HepG2 (cell line): ENCODE measurements around the gene ATOSB. TPM values are rescaled to one million over a fixed set of nuclear protein-coding genes. Genes with fewer than 3 reads are reported as not detected.

Experiments
- ATAC-seq: fragments of 200-7000 bp; cut with Tn5 transposase; 3 replicates; pipeline ENCODE4 v1.9.1; 2020; ENCODE audit warnings: mild to moderate bottlenecking, moderate library complexity
- BruUV-seq: library from RNA; stranded (reverse); fragments of 400-500 nt; replicated peaks from 2 replicates; lab custom pipeline; 2021; lab: Mats Ljungman, UMichigan
- CTCF ChIA-PET: fragments of 300-600 bp; formaldehyde crosslinking; extraction: SDS; loops from one replicate; lab custom pipeline; 2021; ENCODE audit warnings: low total read pairs, inconsistent platforms, low intra/inter-chr PET ratio; lab: Yijun Ruan, JAX
- POLR2A ChIA-PET: fragments of 350-600 bp; sonication (Branson Sonifier 250); formaldehyde crosslinking; loops from one replicate; lab custom pipeline; 2020; ENCODE audit warnings: antibody characterized with exemption, inconsistent platforms; lab: Yijun Ruan, JAX
- DNase-seq: peaks from one replicate; pipeline ENCODE4 v3.0.0-alpha.2; 2015; ENCODE audit warnings: low spot score
- FAIRE-seq: peaks from 3 replicates; lab custom pipeline; 2011; peaks lifted over from hg19 to GRCh38; lab: Jason Lieb, UNC
- H2AFZ ChIP-seq: one replicate; pipeline ENCODE4 v1.6.1; 2011; ENCODE audit warnings: low read length, inconsistent platforms
- H3K27ac ChIP-seq: fragments of 300-600 bp; 3 replicates; pipeline ENCODE4 v1.8.0; 2011; ENCODE audit warnings: mixed run types, mild to moderate bottlenecking, mixed read lengths, low read length, inconsistent platforms; ENCODE audit not compliant: insufficient read depth; ENCODE audit errors: extremely low read length
- H3K27me3 ChIP-seq, 2 experiments: fragments of 200-600 bp in 1 of 2; 2 replicates in 1 of 2; 3 replicates in 1 of 2; pipeline versions ENCODE4 v1.6.0 to v1.8.0; 2011; ENCODE audit warnings: low read length in 2 of 2, mild to moderate bottlenecking in 2 of 2, moderate library complexity in 2 of 2, inconsistent platforms in 1 of 2; ENCODE audit not compliant: insufficient read depth in 2 of 2, control insufficient read depth in 1 of 2
- H3K36me3 ChIP-seq, 2 experiments: fragments of 200-600 bp in 1 of 2; replicated peaks in 1 of 2; 2 replicates in 1 of 2; 3 replicates in 1 of 2; pipeline versions ENCODE4 v1.5.1 to v1.8.0; 2011; ENCODE audit warnings: low read length in 2 of 2, inconsistent platforms in 1 of 2; ENCODE audit not compliant: insufficient read depth in 2 of 2, control insufficient read depth in 1 of 2
- H3K4me1 ChIP-seq: 2 replicates; pipeline ENCODE4 v1.5.1; 2012; ENCODE audit warnings: low read length, inconsistent platforms; ENCODE audit not compliant: insufficient read depth
- H3K4me2 ChIP-seq: 2 replicates; pipeline ENCODE4 v1.6.0; 2011; ENCODE audit warnings: low read depth, low read length, inconsistent platforms
- H3K4me3 ChIP-seq, 3 experiments: fragments of 200-600 bp in 1 of 3; sonication (generic), shearing (Covaris generic) in 1 of 3; replicated peaks in 1 of 3; 2 replicates each; pipeline ENCODE4 v1.5.1; 2011 to 2016; ENCODE audit warnings: low read length in 3 of 3, inconsistent platforms in 2 of 3, low read depth in 2 of 3, mild to moderate bottlenecking in 2 of 3, control low read depth in 1 of 3, mixed read lengths in 1 of 3; ENCODE audit not compliant: insufficient read depth in 1 of 3
- H3K79me2 ChIP-seq: one replicate; pipeline ENCODE4 v1.6.1; 2011; ENCODE audit warnings: low read length, inconsistent platforms; ENCODE audit not compliant: insufficient read depth
- H3K9ac ChIP-seq: 2 replicates; pipeline ENCODE4 v1.6.0; 2011; ENCODE audit warnings: mild to moderate bottlenecking, low read depth, low read length, inconsistent platforms; ENCODE audit not compliant: insufficient read depth
- H3K9me3 ChIP-seq: 2 replicates; pipeline ENCODE4 v1.5.1; 2012; ENCODE audit warnings: mild to moderate bottlenecking, low read length
- H4K20me1 ChIP-seq: 2 replicates; pipeline ENCODE4 v1.6.0; 2011; ENCODE audit warnings: inconsistent platforms, mild to moderate bottlenecking, low read length, moderate library complexity; ENCODE audit not compliant: insufficient read depth
- ATF1 ChIP-seq: IDR thresholded peaks from 2 replicates; pipeline ENCODE4 v1.6.1; 2016; ENCODE audit warnings: mild to moderate bottlenecking, control low read depth
- ATRX ChIP-seq: sonication (generic); formaldehyde crosslinking; IDR thresholded peaks from 2 replicates; pipeline ENCODE4 v1.4.0; 2020; ENCODE audit warnings: missing genetic modification reagents, borderline replicate concordance
- EP300 ChIP-seq, 3 experiments: sonication (generic) in 1 of 3; formaldehyde crosslinking in 1 of 3; IDR thresholded peaks; 2 replicates each; pipeline versions ENCODE4 v1.5.1 to v1.6.1; 2011 to 2020; ENCODE audit warnings: low read depth in 2 of 3, low read length in 2 of 3, borderline replicate concordance in 1 of 3, improper control_type of control experiment in 1 of 3, mild to moderate bottlenecking in 1 of 3, missing genetic modification reagents in 1 of 3, moderate library complexity in 1 of 3
- HNF4A ChIP-seq: sonication (generic); formaldehyde crosslinking; IDR thresholded peaks from 2 replicates; pipeline ENCODE4 v1.4.0; 2020; ENCODE audit warnings: missing genetic modification reagents
- JUN ChIP-seq: sonication (generic); formaldehyde crosslinking; IDR thresholded peaks from 2 replicates; pipeline ENCODE4 v1.4.0; 2020; ENCODE audit warnings: mild to moderate bottlenecking, missing genetic modification reagents
- JUNB ChIP-seq: sonication (generic); formaldehyde crosslinking; IDR thresholded peaks from 2 replicates; pipeline ENCODE4 v1.8.0; 2022; ENCODE audit warnings: missing genetic modification reagents, mild to moderate bottlenecking, borderline replicate concordance
- KAT7 ChIP-seq: IDR thresholded peaks from 2 replicates; pipeline ENCODE4 v1.6.1; 2018; ENCODE audit warnings: borderline replicate concordance, missing compliant biosample characterization
- ZNF138 ChIP-seq: sonication (generic); formaldehyde crosslinking; IDR thresholded peaks from 2 replicates; pipeline ENCODE4 v1.5.0; 2020; ENCODE audit warnings: mild to moderate bottlenecking, low read depth, missing genetic modification reagents
- ZNF547 ChIP-seq: sonication (generic); formaldehyde crosslinking; IDR thresholded peaks from 2 replicates; pipeline ENCODE4 v1.5.1; 2020; ENCODE audit warnings: mild to moderate bottlenecking, missing genetic modification reagents
- ZNF883 ChIP-seq: sonication (generic); formaldehyde crosslinking; IDR thresholded peaks from 2 replicates; pipeline ENCODE4 v1.5.1; 2020; ENCODE audit warnings: mild to moderate bottlenecking, missing genetic modification reagents; ENCODE audit errors: not compliant biosample characterization
- WGBS: methylation state at CpG from one replicate; pipeline ENCODE4 v1.1.6; 2017; ENCODE audit warnings: low lambda C conversion rate; 5-methylcytosine and 5-hydroxymethylcytosine counted together
- in situ Hi-C: cut with HindIII; loops from 2 replicates; pipeline ENCODE4 v1.10.0; 2017; ENCODE audit warnings: low pct_unique_long_range_greater_than_20kb; ENCODE audit not compliant: extremely low pct_ligation_motif_present
- intact Hi-C: fragments of 100-400 bp; cut with micrococcal nuclease; formaldehyde crosslinking; loops from one replicate; pipeline ENCODE4 v1.10.0; 2022; ENCODE audit not compliant: unreplicated experiment
- polyA plus RNA-seq, 8 experiments: library from polyadenylated mRNA; depleted of rRNA in 3 of 8; stranded (reverse) in 7 of 8; unstranded in 1 of 8; fragments of >200 nt; fragmentation: Illumina TruSeq in 4 of 8; extraction: Trizol in 4 of 8; gene quantifications; 2 replicates each; pipeline versions ENCODE4 v1.2.1 to v1.2.3, GENCODE V29; 2011 to 2016; ENCODE audit warnings: low read depth in 4 of 8, missing spikeins in 1 of 8, mixed read lengths in 1 of 8; ENCODE audit not compliant: insufficient read depth in 1 of 8
- total RNA-seq, 5 experiments: library from RNA; depleted of rRNA; stranded (reverse); fragments of >200 nt; fragmentation: Illumina TruSeq; extraction: Trizol; gene quantifications; 2 replicates each; pipeline ENCODE4 v1.2.3, GENCODE V29; 2016; ENCODE audit warnings: low read depth in 1 of 5

Gene ATOSB
- total and polyA plus RNA-seq, 2 of the 13 experiments (the other 11 are each of a cell fraction or from before 2014, with no cell fraction given), result 1.9 to 6.4 TPM

GRCh38 chr9:35163413-35163812 is 47.8 kb upstream of the ATOSB start:
- no peak for FAIRE-seq
- no peak for TF ChIP-seq JUNB
- TF ChIP-seq HNF4A (CRISPR knock-in tag), result 0 out of 2 replicates have a peak, but pooled peaks have one; percentile 7
- intact Hi-C loops, result loop anchor here (10.0 kb wide), 1 partner anchor 91 kb away; no protein-coding TSS in a partner anchor
- Histone ChIP-seq H4K20me1 (no peaks in the 10 kb centered on the region), H3K4me1 (peaks cover 43% of the 10 kb centered on the region), H3K9ac (peak overlapping the region; percentile 84; the same call in 1 of the 2 replicates), H3K36me3 (no peaks in the 10 kb centered on the region), H3K79me2 (peaks cover 18% of the 10 kb centered on the region), H3K4me2 (peak overlapping the region; percentile 90), H3K27me3 (no peaks in the 10 kb centered on the region; a peak in 1 of 5 replicates), H3K4me3 (peak overlapping the region; percentile 78 to 98 (median 85); a peak in 5 of 6 replicates), H3K27ac (peak overlapping the region; percentile 13), H3K9me3 (no peaks in the 10 kb centered on the region), H2AFZ (no peak overlapping the region)
- DNase-seq, result no peak
- ATAC-seq, result no peak
- in situ Hi-C loops, result no loop called here
- CTCF ChIA-PET, result no interaction called here
- no TSS peak for BruUV-seq
- WGBS, result 10% methylated on average over 3 of the region's 3 CpGs
- POLR2A ChIA-PET, result interaction anchor here (0.7 kb wide), 1 partner anchor 95 kb away, joined by 4 read pairs; no protein-coding TSS in a partner anchor

- Histone ChIP-seq H3K27ac (peak overlapping the region; percentile 75), H4K20me1 (no peaks in the 10 kb centered on the region), H3K79me2 (peaks cover 18% of the 10 kb centered on the region), H3K4me1 (peaks cover 43% of the 10 kb centered on the region), H3K27me3 (no peaks in the 10 kb centered on the region; a peak in 1 of 5 replicates), H3K36me3 (no peaks in the 10 kb centered on the region), H3K4me3 (peak overlapping the region; percentile 78 to 98 (median 85)), H3K4me2 (peak overlapping the region; percentile 90), H3K9me3 (no peaks in the 10 kb centered on the region), H3K9ac (peak overlapping the region; percentile 84), H2AFZ (peak overlapping the region; percentile 72)
- 3% methylated on average over 11 of the region's 11 CpGs for WGBS
- BruUV-seq, result TSS peak; percentile 59
- FAIRE-seq (no peak), DNase-seq (no peak), ATAC-seq (no peak)
- intact Hi-C loops, result loop anchor here (1.0 to 10.0 kb wide), 2 partner anchors 48 to 92 kb away; no protein-coding TSS in a partner anchor
- POLR2A ChIA-PET, result interaction anchor here (0.7 to 2.0 kb wide), 9 partner anchors 11 to 397 kb away, joined by 3 to 16 read pairs (median 4); partner anchors contain the start of genes STOML2 and VCP
- CTCF ChIA-PET, result no interaction called here
- TF ChIP-seq JUN (0 out of 2 replicates have a peak, but pooled peaks have one; percentile 37), ZNF547 (CRISPR knock-in tag) (no peak), ATF1 (CRISPR knock-in tag) (0 out of 2 replicates have a peak, but pooled peaks have one; percentile 24), ATRX (no peak), KAT7 (no peak), EP300 (IDR thresholded peaks at IDR 0.05; ENCODE audit: low read depth in 2 of 2, low read length in 2 of 2) (no peak), EP300 (CRISPR knock-in tag; IDR thresholded peaks at IDR 0.05; ENCODE audit: borderline replicate concordance) (0 out of 2 replicates have a peak, but pooled peaks have one; percentile 3), ZNF883 (CRISPR knock-in tag) (no peak), ZNF138 (CRISPR knock-in tag) (no peak)
- in situ Hi-C loops, result no loop called here
Observed at GRCh38 chr9:35162605-35163315, 47.1 kb upstream of the ATOSB start.
